GM23248 (cell line): ENCODE measurements around the gene ZNF407. TPM values are rescaled to one million over a fixed set of nuclear protein-coding genes. Genes with fewer than 3 reads are reported as not detected.

ENCODE experiments used
- DNase-seq: peaks from one replicate; pipeline ENCODE4 v3.0.0-alpha.2; 2015
- H2AFZ ChIP-seq: fragments of 200-600 bp; sonication (generic); 2 replicates; pipeline ENCODE4 v1.6.1; 2016; ENCODE audit warnings: antibody characterized with exemption
- H3F3A ChIP-seq: fragments of 200-600 bp; sonication (generic); 2 replicates; pipeline ENCODE4 v1.6.1; 2016; ENCODE audit warnings: mild to moderate bottlenecking, antibody characterized with exemption, mixed run types; ENCODE audit not compliant: insufficient read depth
- H3K27ac ChIP-seq: fragments of 200-600 bp; sonication (generic); 2 replicates; pipeline ENCODE4 v1.5.1; 2016; ENCODE audit warnings: mild to moderate bottlenecking
- H3K27me3 ChIP-seq: fragments of 200-600 bp; sonication (generic); replicated peaks from 2 replicates; pipeline ENCODE4 v1.6.1; 2016; ENCODE audit warnings: mild to moderate bottlenecking; ENCODE audit not compliant: insufficient read depth
- H3K36me3 ChIP-seq: fragments of 200-600 bp; sonication (generic); 2 replicates; pipeline ENCODE4 v1.6.1; 2016; ENCODE audit warnings: low read depth, mild to moderate bottlenecking
- H3K4me1 ChIP-seq: fragments of 200-600 bp; sonication (generic); 2 replicates; pipeline ENCODE4 v1.6.1; 2016; ENCODE audit warnings: mild to moderate bottlenecking; ENCODE audit not compliant: insufficient read depth
- H3K4me2 ChIP-seq: fragments of 200-600 bp; sonication (generic); one replicate; pipeline ENCODE4 v1.6.1; 2016; ENCODE audit warnings: mild to moderate bottlenecking; ENCODE audit not compliant: unreplicated experiment
- H3K4me3 ChIP-seq: fragments of 200-600 bp; sonication (generic); 2 replicates; pipeline ENCODE4 v1.5.1; 2016; ENCODE audit warnings: mild to moderate bottlenecking
- H3K79me2 ChIP-seq: fragments of 200-600 bp; sonication (generic); 2 replicates; pipeline ENCODE4 v1.6.1; 2016; ENCODE audit warnings: mild to moderate bottlenecking; ENCODE audit not compliant: insufficient read depth
- H3K9ac ChIP-seq: fragments of 200-600 bp; sonication (generic); 2 replicates; pipeline ENCODE4 v1.6.1; 2016; ENCODE audit warnings: mild to moderate bottlenecking
- H3K9me2 ChIP-seq: fragments of 200-600 bp; sonication (generic); 2 replicates; pipeline ENCODE4 v1.6.1; 2016; ENCODE audit warnings: mixed run types, mild to moderate bottlenecking, moderate library complexity; ENCODE audit not compliant: insufficient read depth
- H3K9me3 ChIP-seq: fragments of 200-600 bp; sonication (generic); one replicate; pipeline ENCODE4 v1.6.1; 2017; ENCODE audit warnings: low read depth
- H4K20me1 ChIP-seq: fragments of 200-600 bp; sonication (generic); 2 replicates; pipeline ENCODE4 v1.6.0; 2016; ENCODE audit not compliant: insufficient read depth
- EZH2 ChIP-seq: fragments of 200-600 bp; sonication (generic); IDR thresholded peaks from 2 replicates; pipeline ENCODE4 v1.6.1; 2018; ENCODE audit warnings: antibody characterized with exemption, mild to moderate bottlenecking; ENCODE audit not compliant: insufficient read depth, poor library complexity, severe bottlenecking
- EZH2phosphoT487 ChIP-seq: fragments of 200-600 bp; sonication (generic); IDR thresholded peaks from 2 replicates; pipeline ENCODE4 v1.6.1; 2018; ENCODE audit warnings: antibody characterized with exemption, moderate library complexity, mild to moderate bottlenecking, low read depth; ENCODE audit not compliant: insufficient read depth
- WGBS, 2 experiments: methylation state at CpG; one replicate each; pipeline ENCODE4 v1.1.6; 2015 to 2017; ENCODE audit warnings: low lambda C conversion rate in 2 of 2, low coverage in 1 of 2; ENCODE audit errors: missing lambda C conversion rate in 2 of 2; 5-methylcytosine and 5-hydroxymethylcytosine counted together
- in situ Hi-C: fragments of 300-500 bp; cut with MboI; formaldehyde crosslinking; loops from 2 replicates; pipeline ENCODE4 v1.15.0; 2020
- polyA plus RNA-seq: library from polyadenylated mRNA; unstranded; fragments of >200 nt; fragmentation: Nextera tagmentation; extraction: Ambion mirVana; gene quantifications from 2 replicates; pipeline ENCODE4 v1.2.1, GENCODE V29; 2016
- total RNA-seq: library from RNA; depleted of rRNA; stranded (reverse); fragments of >200 nt; shearing (Covaris generic); gene quantifications from 2 replicates; pipeline ENCODE4 v1.2.3, GENCODE V29; 2014

ZNF407 gene
- total and polyA plus RNA-seq, 2 experiments from 2014 or later, result 2.6 to 6.3 TPM

GRCh38 chr18:75073654-75074053 lies 476.0 kb downstream of the ZNF407 start:
- Histone ChIP-seq H3K4me2 (no peak overlapping the region), H3K4me1 (peaks cover 9% of the 10 kb centered on the region), H4K20me1 (no peaks in the 10 kb centered on the region), H3K9me3 (no peaks in the 10 kb centered on the region), H3K27ac (no peak overlapping the region), H2AFZ (no peak overlapping the region), H3K4me3 (no peak overlapping the region), H3K79me2 (no peaks in the 10 kb centered on the region), H3F3A (no peaks in the 10 kb centered on the region), H3K27me3 (no peaks in the 10 kb centered on the region), H3K36me3 (no peaks in the 10 kb centered on the region), H3K9me2 (no peaks in the 10 kb centered on the region), H3K9ac (no peak overlapping the region)
- no peak for TF ChIP-seq EZH2
- no peak for TF ChIP-seq EZH2phosphoT487
- no peak for DNase-seq
- in situ Hi-C loops, result no loop called here
- WGBS, 2 experiments, result 75 to 80% methylated on average over 9 of the region's 9 CpGs

- H4K20me1 ChIP-seq, result no peaks in the 10 kb centered on the region
- no peak overlapping the region for H3K4me3 ChIP-seq
- TF ChIP-seq EZH2phosphoT487, result no peak
- TF ChIP-seq EZH2, result no peak
- H3K4me2 ChIP-seq, result no peak overlapping the region
- DNase-seq, result no peak
- H3F3A ChIP-seq, result no peaks in the 10 kb centered on the region
- no peak overlapping the region for H2AFZ ChIP-seq
- peaks cover 9% of the 10 kb centered on the region for H3K4me1 ChIP-seq
- no peak overlapping the region for H3K27ac ChIP-seq
- no peak overlapping the region for H3K9ac ChIP-seq
- no peaks in the 10 kb centered on the region for H3K36me3 ChIP-seq
- H3K9me2 ChIP-seq, result no peaks in the 10 kb centered on the region
- H3K9me3 ChIP-seq, result no peaks in the 10 kb centered on the region
- no peaks in the 10 kb centered on the region for H3K79me2 ChIP-seq
- H3K27me3 ChIP-seq, result no peaks in the 10 kb centered on the region
- WGBS, 2 experiments, result 65 to 71% methylated on average over 13 of the region's 13 CpGs
- in situ Hi-C loops, result no loop called here
Observed at GRCh38 chr18:75074196-75075015, 476.7 kb downstream of the ZNF407 start.

- DNase-seq, result no peak
- WGBS, 2 experiments, result 45 to 48% methylated on average over 3 of the region's 3 CpGs
- TF ChIP-seq EZH2phosphoT487, result no peak
- no peak for TF ChIP-seq EZH2
Observed at GRCh38 chr18:75075016-75075305, 477.3 kb downstream of the ZNF407 start.

GRCh38 chr18:75075429-75075841 lies 477.8 kb downstream of the ZNF407 start:
- no peaks in the 10 kb centered on the region for H3K9me3 ChIP-seq
- no peak overlapping the region for H3K9ac ChIP-seq
- H3F3A ChIP-seq, result no peaks in the 10 kb centered on the region
- no peak overlapping the region for H2AFZ ChIP-seq
- no peaks in the 10 kb centered on the region for H3K9me2 ChIP-seq
- 69 to 75% methylated on average over 11 to 12 of the region's 12 CpGs for WGBS, 2 experiments
- H3K79me2 ChIP-seq, result no peaks in the 10 kb centered on the region
- no peak overlapping the region for H3K4me2 ChIP-seq
- in situ Hi-C loops, result no loop called here
- H3K4me1 ChIP-seq, result peaks cover 7% of the 10 kb centered on the region
- DNase-seq, result no peak
- TF ChIP-seq EZH2phosphoT487, result no peak
- TF ChIP-seq EZH2, result no peak
- H3K4me3 ChIP-seq, result no peak overlapping the region
- no peak overlapping the region for H3K27ac ChIP-seq
- no peaks in the 10 kb centered on the region for H4K20me1 ChIP-seq
- H3K36me3 ChIP-seq, result no peaks in the 10 kb centered on the region
- H3K27me3 ChIP-seq, result no peaks in the 10 kb centered on the region

More at GRCh38 chr18:75075016-75075305, 477.3 kb downstream of the ZNF407 start:
- H3K27ac ChIP-seq, result no peak overlapping the region
- in situ Hi-C loops, result no loop called here
- no peaks in the 10 kb centered on the region for H4K20me1 ChIP-seq
- H3K36me3 ChIP-seq, result no peaks in the 10 kb centered on the region
- H3F3A ChIP-seq, result no peaks in the 10 kb centered on the region
- H3K4me1 ChIP-seq, result peaks cover 9% of the 10 kb centered on the region
- no peak overlapping the region for H3K9ac ChIP-seq
- H3K4me3 ChIP-seq, result no peak overlapping the region
- H3K9me2 ChIP-seq, result no peaks in the 10 kb centered on the region
- H3K4me2 ChIP-seq, result no peak overlapping the region
- H2AFZ ChIP-seq, result no peak overlapping the region
- H3K79me2 ChIP-seq, result no peaks in the 10 kb centered on the region
- H3K27me3 ChIP-seq, result no peaks in the 10 kb centered on the region
- H3K9me3 ChIP-seq, result no peaks in the 10 kb centered on the region
